Measurements from ENCODE around the gene USP38. TPM values are rescaled to one million over a fixed set of nuclear protein-coding genes. Genes with fewer than 3 reads are reported as not detected.

Gene USP38
- total RNA-seq, 3 donors from 2014 or later = 38.4 to 50.6 (median 43.8) TPM

- Histone ChIP-seq H3K9me3 (peaks cover 13% of the 10 kb centered on the region), H3K36me3 (ENCODE audit: low read depth) (no peaks in the 10 kb centered on the region), H3K4me1 (ENCODE audit: low read depth) (no peaks in the 10 kb centered on the region), H3K4me3 (no peak overlapping the region)
- DNase-seq (no peak), ATAC-seq (no peak)
- TF ChIP-seq CTCF (IDR thresholded peaks at IDR 0.05) = no peak
- intact Hi-C loops (cut with DNase I, micrococcal nuclease) = no loop called here
Measured at GRCh38 chr4:143270256-143270838, 85.6 kb downstream of the USP38 start.

Other genes starting within 250 kb of the USP38 start
- gene GAB1, start 152.0 kb downstream of the USP38 start, total RNA-seq = 100 to 1,000 TPM in 1 of 3 donors, 10 to 100 TPM in 2; 62.3 to 104 (median 84.0) TPM